Midbrain (tissue), 1 donor: ENCODE results near the gene MAST4.

Experiments used
- DNase-seq: peaks from one replicate; lab custom pipeline; 2025; lab: John Stamatoyannopoulos, UW

The MAST4 gene

DNA sequence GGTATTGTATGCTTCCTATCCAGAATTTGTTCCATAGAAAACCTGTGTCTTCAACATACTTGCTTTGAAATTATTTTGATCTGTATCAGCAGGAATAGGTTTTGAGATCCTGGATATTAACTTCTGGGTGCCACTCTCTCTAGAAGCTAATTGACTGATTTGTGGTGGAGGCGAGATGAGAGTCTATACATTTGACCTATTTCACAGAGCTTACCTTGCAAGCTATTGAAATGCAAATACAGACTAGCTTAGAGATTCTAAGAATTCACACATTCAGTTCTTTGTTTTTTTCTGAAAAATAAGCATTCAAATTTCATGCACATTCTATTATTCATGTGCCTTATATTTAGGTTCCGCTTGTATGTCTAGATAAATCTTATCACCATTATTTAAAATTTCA is 246.3 kb downstream of the MAST4 start:
- DNase-seq = no peak

GRCh38 chr5:66843065-66843464 is 246.9 kb downstream of the MAST4 start:
- DNase-seq = no peak

DNA sequence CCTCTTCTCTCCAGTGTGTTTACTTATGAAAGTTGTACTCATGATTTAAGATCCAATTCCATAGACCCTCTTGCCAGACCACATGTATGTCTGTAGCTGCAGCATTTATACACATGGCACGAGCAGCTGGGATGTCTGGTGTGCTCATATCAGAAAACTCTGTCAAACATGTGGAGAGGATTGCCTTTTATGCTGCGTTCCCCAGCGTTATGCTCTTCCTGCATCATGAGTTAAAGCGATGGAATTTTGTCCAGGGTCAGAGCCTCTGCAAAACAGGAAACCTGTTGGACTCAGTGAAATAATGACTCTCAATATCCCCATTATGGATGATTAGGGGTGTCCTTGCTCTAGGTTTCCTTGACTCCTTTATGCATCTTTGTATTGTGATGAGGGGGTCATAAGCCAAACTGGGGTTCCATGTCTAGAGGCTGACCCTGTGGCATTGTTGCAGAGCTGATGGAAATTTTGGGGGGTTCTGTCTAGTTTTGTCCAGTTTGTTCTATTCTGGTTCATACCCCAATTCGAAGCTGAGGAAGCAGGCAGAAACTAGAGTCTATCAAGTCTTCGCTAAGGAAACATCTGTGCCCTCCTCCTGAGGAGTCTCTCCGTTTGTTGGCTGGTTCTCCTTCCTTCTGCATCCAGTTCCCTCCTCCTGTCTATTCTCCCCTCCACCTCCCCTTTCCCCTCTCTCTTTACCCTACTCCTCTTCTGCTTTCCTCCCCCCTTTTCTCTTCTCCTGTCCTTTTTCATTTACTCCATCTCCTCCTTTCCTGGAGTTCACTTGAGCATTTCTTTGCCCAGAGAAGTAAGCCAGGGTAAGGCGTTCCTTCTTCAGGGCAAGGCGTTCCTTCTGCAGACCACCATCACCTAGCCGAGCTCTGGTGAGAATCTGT is 252.8 kb downstream of the MAST4 start:
- DNase-seq = no peak

DNA sequence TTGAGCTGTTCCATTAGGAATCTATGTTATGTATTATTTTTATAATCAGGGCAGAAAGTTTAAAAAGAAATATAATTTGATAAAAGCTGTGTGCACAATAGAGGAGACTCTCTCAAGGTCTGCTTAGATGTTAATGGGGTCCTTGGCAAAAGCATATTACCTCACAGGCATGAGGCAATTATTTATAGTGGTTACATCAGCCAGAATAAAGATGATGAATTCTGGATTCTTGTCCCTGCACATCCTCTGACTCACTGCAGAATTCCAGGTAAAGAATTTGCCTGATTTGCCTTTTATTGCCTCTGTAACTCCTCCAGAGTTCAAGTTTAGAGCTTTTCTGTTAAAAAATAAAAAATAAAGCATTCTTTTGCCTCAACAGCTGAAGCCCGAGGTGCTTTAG is 253.6 kb downstream of the MAST4 start:
- DNase-seq = no peak

- DNase-seq = no peak
These were observed 254.3 kb downstream of the MAST4 start for GRCh38 chr5:66850354-66851075.

GRCh38 chr5:66851306-66851705 is 255.1 kb downstream of the MAST4 start:
- DNase-seq = no peak

DNA sequence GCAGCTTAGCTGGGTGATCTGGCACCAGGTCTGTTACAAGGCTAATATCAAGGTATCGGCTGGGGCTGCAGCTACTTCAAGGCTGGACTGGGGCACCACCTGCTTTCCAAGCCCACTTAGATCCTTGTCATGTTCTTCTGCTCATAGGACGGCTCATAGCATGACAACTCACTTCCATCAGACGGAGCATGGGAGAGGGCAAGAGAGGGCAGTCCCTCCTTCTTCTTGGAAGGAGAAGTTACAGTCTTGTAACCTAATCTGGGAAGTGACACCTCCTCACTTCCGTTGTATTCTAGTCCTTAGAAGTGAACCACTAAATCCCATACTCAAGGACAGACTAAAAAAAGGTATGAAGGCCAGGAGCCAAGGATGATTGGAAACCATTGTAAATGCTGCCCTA is 258.2 kb downstream of the MAST4 start:
- DNase-seq = no peak

DNA sequence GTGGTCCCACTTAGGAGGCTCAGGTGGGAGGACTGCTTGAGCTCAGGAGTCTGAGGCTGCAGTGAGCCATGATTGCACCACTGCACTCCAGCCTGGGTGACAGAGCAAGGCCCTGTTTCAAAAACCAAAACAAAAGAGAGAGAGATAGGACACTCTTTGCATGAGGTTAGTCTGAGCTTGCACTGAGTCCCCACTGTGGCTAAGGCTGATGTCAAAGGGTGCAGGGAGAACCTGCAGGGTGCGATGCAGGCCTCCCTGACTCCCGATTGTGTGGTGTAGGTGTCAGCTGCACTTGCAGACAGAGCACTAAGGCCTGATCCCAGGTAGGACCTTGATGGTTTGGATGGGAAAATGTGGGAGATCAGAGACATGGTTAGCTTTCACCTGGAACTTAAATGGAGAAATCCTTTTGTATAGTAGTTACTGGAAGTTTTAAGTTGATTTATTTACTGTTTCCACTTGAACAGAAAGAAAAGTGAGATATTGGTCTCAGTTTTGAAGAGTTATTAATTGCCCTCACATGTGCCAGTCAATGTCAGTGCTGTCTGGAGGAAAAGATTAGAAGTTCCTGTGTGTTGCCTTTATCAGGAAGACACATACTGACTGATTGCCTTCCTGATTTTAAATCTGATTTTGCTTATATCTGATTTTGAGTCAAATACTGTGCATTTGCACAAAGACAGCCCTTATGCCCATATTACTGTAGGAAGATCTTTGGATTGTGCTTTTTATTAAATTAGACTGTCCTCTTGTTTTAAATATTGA is 260.0 kb downstream of the MAST4 start:
- DNase-seq = no peak

- no peak for DNase-seq
These were observed 263.3 kb downstream of the MAST4 start for GRCh38 chr5:66859526-66859925.

- DNase-seq = no peak
These were observed 264.2 kb downstream of the MAST4 start for GRCh38 chr5:66860199-66860975.

DNA sequence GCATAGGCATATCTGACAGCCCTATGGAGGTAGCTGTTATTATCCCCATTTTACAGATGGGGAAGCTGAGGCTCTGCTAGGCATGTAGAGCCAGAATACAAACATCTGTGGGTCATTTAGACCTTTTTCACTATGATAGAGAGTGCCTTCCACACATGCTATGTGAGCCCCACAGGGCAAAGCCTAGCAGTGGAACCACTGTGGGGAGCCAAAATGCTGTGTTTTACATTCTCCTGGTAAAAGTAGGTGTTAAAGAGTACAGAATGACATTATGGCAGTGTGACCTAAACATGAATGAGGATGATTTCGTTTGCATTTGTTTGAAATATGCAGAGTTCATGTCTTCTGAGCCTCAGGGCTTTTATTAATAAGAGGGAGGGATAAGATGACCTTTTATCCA is 265.2 kb downstream of the MAST4 start:
- DNase-seq = no peak

- DNase-seq = no peak
These were observed 265.8 kb downstream of the MAST4 start for GRCh38 chr5:66862020-66862419.

DNA sequence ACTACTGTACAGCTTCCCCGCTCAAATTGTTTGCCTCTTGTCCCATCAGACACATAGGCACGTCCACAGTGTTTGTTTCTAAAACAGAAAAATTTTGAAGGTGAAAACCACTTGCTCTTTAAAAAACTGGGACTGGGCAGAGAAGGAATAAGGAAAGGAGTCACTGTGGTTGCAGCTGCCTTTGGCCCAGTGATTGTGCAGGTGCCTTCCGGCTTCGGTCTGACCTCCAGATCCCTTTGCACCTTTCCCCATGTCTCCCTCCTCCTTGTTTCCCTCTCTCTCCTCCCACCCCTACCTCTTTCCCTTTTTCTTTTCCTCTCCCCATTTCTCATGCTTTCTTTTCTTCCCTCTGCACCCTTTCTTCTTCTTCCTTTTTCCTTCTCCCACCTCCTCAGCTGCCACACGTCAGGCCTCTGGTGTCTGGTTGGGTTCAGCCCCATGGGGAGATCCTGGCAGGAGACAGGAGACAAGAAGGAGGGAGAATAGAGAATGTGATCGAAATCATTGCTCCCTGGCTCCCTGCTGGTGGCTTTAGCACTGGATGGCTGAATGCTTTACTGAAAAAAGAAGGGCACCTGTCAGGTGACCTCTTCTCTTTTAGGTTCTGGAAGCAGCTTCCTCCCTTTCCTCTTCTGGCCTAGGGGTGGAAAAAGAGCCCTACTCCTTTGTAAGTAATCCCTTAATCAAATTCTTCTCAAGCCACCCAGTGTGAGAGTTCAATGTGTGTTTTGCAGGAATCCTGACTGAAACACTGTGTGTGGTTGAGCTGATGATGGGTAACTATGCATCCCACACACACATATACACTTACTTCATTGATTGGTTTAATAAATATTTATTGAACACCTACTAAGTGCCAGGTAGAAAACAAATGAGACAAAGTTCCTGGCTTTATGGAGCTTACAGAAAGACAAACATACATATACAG is 267.3 kb downstream of the MAST4 start:
- no peak for DNase-seq

- no peak for DNase-seq
These were observed 268.2 kb downstream of the MAST4 start for GRCh38 chr5:66864240-66864884.

DNA sequence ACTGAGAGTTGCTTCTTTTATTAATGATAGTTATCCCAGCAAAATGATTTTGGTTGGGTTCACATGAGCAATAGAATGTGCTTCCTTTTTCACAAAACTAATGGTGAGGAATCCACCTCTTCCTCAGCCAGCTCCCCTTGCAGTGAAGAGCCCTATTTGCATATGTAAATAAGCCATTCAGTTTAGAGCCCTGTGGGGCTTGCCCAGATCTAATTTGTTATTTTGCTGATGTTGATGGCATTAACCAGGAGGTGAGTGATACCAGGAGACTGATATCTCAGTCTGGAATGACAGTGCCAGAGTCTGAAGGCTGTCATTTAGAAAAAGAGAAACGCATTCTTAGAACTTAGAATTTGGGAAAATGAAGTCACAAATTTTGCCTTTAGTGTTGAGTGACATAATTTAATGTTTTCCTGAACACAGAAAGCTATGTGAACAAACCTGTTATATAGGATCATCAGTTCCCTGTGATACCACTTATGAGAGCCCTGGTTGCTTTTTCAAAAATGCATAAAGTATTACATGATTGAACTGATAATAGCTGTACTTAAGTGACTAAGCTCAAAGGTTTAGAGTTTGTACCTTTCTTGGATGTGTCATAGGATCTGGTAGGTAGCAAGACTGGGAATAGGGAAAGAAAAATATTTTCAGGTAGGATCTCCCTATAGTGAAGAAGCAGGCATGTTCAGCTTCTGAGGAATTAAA is 271.6 kb downstream of the MAST4 start:
- no peak for DNase-seq

GRCh38 chr5:66869347-66869746 is 273.2 kb downstream of the MAST4 start:
- no peak for DNase-seq

GRCh38 chr5:66870708-66871107 is 274.5 kb downstream of the MAST4 start:
- DNase-seq = no peak

DNA sequence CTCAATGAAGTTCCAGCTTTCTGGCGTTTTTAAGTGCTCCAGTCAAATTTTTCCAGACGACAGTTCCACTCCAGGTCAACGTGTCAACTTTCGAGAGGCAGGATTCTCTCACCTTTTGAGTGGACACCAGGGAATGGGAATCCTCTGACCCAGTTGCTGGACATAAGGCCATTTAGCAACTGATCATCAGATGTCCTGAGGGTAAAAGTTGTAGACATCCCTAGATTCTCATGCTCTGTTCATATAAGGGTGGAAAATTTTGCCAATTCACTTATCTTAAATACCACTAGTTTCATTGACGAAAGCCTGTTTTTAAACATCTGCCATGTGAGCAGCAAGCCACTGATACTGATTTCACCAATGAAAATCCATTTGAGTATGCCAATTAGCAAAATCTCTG is 275.5 kb downstream of the MAST4 start:
- DNase-seq = no peak

- DNase-seq = no peak
These were observed 276.6 kb downstream of the MAST4 start for GRCh38 chr5:66872736-66873331.
